ENCODE results near the gene APOB.
A peak's percentile ranks its signal among the peaks of the same experiment; 100 is the strongest.

Gene APOB

GRCh38 chr2:20990442-20991430 is 53.1 kb downstream of the APOB start:
- no peak for DNase-seq (ENCODE audit: low read depth)
- no peak overlapping the region for H3K4me3 ChIP-seq (ENCODE audit: low read depth, low read length)

GRCh38 chr2:20989404-20989803 is 54.5 kb downstream of the APOB start:
- no peak for DNase-seq (ENCODE audit: low read depth)
- H3K4me3 ChIP-seq (ENCODE audit: low read depth, low read length) = no peak overlapping the region

DNA sequence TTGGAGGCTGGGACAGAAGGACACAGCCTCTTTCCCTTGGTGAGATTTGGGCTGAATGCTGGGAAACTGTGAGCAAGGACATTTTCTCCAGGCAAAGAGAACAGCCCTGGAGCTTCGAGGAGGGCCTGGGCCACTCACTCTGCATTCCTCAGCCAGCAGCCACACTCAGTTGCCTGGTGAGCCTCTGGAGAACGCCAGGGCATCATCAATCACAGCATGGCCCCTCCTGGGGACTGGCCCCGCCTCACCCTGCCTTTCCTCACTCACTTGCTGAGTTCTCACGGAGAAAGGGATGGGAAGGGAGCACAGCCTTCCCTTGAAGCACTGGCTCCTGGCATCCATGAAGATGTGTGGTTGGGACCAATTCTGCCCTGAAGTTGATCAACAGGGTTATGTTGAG is 55.0 kb downstream of the APOB start:
- no peak for DNase-seq (ENCODE audit: low read depth)
- no peak overlapping the region for H3K4me3 ChIP-seq (ENCODE audit: low read depth, low read length)

DNA sequence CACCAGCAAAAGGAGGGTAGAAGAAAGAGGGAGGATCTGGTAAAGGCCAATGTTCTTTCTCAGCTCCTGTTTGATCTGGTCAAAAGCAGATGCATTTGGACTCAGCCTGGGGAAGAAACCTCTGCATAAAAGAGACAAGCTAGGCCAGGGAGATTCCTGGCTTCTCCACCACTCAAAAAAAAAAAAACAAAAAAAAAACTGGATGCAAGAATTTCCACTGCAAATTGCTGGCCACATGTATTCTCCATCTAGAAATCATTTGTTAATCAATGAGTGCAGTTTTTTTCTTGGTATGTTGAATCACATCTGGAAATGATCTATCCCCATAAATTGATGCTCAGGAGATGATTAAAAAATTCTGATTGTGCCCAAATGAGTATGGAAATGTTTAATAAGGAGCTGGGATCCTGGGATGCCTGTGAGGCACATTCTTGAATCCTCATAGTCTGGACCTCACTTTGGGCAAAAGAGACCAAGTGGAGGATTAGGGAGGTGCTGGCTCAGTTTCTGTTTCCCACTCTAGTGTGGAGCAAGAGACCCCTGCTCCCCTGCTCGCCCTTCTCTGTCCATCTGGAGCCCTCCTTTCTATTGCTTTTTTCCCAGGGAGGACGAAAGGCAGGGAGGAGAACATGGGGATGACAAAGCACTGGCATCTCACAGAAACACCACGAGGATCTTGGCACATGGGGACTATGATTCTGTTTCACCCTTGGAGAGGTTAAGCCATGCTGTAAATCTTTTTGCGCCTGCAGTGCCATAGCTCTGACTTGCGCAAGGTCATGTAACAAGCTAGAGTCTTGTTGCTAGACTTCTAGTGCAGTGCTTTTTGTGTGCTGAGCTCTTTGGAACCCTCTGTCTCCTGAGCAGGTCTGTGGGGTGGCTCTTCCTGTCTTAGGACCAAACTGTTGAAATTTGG is 57.6 kb downstream of the APOB start:
- H3K4me3 ChIP-seq (ENCODE audit: low read depth, low read length) = no peak overlapping the region
- no peak for DNase-seq (ENCODE audit: low read depth)

DNA sequence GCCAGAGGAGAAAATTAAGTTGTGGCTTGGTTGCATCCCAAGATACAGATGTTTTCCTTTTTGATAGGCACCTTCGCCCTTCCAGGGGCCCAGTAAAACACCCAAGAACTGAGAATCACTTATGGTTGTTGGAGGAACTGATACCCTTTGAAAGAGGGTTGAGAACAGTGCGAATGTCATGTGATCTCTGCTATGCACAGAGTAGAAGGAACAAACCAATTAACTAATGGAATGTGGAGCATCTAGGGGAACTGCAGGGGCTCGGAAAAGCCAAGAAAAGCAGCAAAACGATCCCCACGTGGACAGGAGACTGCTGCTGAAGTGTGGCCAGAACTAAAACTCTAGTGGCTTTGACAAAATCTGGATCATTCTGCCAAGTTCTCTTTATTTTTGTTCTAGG is 58.8 kb downstream of the APOB start:
- no peak for DNase-seq (ENCODE audit: low read depth)

DNA sequence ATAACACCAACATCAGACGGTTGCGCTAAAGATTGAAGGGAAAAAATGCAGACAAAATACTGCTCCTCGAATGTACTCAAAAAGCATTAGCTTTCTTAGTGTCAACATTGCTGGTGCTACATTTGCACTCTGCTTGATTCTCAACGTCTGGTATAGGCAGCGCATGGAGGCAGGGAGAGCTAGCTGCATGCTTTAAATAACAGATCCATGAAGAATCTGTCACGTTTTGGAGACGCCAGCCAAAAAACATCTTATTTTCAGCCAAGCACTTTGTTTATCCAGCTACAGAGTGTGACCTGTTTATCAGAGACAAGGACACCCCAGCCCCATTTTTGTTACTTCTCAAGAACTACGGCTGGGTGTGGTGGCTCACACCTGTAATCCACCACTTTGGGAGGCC is 59.5 kb downstream of the APOB start:
- DNase-seq (ENCODE audit: low read depth) = no peak
- H3K4me3 ChIP-seq (ENCODE audit: low read depth, low read length) = no peak overlapping the region

More for the DNA sequence above, 58.8 kb downstream of the APOB start:
- no peak overlapping the region for H3K4me3 ChIP-seq (ENCODE audit: low read depth, low read length)

DNA sequence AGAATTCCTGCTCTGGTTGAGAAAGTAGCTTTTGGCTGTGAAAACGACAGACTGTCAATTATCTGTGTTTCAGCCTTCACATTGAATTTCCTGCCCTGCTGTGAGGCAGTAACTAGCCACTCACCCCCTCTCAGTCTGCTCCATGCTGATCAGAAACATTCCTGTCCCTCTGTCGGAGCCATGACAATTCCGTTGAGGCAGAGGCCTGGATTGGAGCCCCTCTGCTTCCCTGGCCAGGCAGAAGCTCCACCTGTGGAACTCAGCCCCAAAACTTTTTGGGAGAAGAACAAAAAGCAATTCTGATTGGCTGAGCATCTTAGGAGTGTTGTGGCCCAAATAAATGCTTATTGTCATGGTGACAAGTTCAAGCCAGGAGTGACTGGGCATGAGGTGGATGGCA is 60.0 kb downstream of the APOB start:
- no peak overlapping the region for H3K4me3 ChIP-seq (ENCODE audit: low read depth, low read length)
- DNase-seq (ENCODE audit: low read depth) = no peak

DNA sequence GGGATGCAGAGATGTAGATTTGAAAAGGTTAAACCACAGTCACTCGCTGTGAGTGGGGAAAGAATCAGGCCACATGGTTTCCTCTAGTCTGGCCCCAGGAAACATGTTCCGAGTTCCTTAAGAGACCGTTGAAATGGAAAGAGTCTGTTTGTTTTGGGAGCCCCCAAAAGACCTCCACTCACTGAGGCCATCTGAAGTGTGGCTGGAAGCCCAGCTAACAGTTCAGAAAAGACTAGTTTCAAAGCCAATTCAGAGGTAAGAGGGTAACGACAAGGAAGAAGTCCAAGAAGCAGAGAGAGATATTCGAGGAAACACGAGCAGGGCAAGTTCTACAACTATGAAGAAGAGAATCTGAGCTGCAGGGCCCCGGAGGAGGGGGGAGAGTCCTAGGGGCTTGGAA is 61.0 kb downstream of the APOB start:
- no peak overlapping the region for H3K4me3 ChIP-seq (ENCODE audit: low read depth, low read length)
- no peak for DNase-seq (ENCODE audit: low read depth)

DNA sequence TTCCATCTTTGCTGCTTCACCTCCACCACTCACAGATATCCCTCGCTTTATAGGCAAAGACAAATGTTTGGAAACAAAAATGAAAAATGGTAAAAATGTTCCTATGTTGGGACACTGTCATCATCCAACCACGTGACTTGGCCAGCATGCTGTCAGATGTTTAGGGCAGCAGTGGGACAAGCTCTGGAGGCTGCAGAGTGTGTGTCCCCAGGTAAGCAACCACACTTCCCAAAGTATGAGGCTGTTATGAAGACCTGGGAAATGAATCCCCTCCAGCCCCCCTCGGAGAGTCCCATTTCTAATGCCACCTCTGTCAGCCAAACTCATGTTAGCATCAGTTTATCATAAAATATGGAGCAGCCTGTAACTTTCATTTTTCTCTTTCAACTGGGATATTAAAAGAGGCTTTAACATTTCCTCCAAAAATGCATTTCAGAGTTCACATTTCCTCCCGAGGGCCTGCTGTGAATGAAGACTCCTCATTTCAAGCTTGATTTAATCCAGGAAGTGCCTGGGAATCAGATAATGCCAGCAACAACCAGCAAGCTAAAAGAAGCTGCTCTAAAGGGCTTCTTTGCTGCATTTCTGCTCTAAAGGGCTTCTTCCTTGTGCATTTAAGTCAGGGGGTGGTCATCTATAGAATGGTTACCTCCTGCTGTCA is 66.2 kb downstream of the APOB start:
- no peak overlapping the region for H3K4me3 ChIP-seq (ENCODE audit: low read depth, low read length)
- no peak for DNase-seq (ENCODE audit: low read depth)

DNA sequence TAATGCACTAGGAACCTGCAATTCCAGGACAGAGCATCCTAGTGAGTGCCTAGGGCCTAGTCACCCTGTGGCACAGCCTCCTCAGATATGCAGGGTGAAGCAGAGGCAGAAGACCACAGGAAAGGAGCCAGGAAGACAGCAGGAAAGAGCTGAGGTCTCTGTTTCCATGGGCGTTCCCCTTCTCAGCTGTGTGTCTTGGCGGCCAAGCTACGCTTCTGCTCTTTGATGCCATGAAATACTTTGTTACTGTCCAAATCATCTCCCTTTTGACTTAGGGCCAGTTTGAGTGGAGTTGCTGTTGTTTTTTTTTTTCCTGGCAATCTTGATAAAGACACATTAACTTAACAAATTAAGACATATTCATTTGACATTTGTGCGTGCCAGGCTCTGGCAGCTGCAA is 67.3 kb downstream of the APOB start:
- no peak for DNase-seq (ENCODE audit: low read depth)
- H3K4me3 ChIP-seq (ENCODE audit: low read depth, low read length) = no peak overlapping the region

DNA sequence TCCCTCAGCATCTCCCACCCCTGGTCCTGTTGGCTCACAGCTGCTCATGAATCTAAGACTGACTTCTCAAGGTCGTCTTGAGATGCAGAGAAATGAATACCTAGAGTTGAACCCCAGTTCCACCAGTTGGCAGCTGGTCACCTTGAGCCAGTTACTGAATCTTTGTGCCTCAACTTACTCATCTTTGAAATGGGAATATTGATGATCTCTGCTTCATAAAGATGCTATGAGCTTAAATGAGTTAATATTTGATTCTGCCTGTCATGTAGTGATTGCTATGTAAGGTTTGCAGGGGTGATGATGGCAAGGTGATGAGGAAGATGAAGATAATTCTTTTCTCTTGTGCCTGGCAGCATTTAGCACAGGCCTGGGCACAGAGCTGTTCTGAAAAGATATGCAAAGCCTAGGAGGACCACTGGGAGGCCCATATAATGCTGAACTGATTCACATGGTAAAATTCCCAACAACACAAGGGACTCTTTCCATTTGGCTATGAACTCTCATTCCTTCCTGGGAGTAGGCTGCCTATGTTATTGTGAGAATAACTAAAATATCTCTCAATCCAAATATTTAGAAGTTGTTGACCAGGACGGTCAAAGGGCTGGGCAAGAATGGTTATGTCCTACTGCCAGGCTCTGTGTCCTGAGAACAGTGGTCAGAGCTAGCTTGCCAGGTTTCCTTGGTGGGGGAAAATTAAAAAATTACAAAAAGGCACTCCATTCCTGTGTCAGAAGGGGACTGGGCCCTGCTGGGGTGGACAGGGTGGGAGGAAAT is 70.9 kb downstream of the APOB start:
- no peak for DNase-seq (ENCODE audit: low read depth)
- H3K4me3 ChIP-seq (ENCODE audit: low read depth, low read length) = no peak overlapping the region

DNA sequence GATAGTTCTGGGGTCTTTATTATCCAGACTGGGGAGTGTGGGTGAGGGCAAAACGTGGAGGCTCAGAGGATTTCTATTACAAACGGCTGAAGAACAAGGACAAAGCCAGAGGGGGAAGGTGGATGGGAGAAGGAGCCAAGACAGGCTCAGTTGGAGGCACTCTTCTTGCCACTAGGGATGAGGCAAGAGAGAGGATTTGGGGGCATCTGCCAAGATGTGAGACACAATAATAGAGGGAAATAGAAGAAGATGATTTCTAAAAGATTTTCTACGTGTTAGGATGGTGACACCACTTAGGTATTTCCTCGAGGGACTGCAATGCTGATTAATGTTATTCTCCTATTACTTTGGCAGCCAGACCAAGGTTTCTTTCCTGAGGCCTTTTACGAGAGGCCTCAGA is 71.8 kb downstream of the APOB start:
- DNase-seq (ENCODE audit: low read depth) = no peak
- H3K4me3 ChIP-seq (ENCODE audit: low read depth, low read length) = no peak overlapping the region

- H3K4me3 ChIP-seq (ENCODE audit: low read depth, low read length) = no peak overlapping the region
Observed at GRCh38 chr2:20970068-20970467, 73.8 kb downstream of the APOB start.

GRCh38 chr2:20966061-20966595 is 77.7 kb downstream of the APOB start:
- no peak for DNase-seq (ENCODE audit: low read depth)
- no peak overlapping the region for H3K4me3 ChIP-seq (ENCODE audit: low read depth, low read length)

More at GRCh38 chr2:20970068-20970467, 73.8 kb downstream of the APOB start:
- DNase-seq (ENCODE audit: low read depth) = no peak

DNA sequence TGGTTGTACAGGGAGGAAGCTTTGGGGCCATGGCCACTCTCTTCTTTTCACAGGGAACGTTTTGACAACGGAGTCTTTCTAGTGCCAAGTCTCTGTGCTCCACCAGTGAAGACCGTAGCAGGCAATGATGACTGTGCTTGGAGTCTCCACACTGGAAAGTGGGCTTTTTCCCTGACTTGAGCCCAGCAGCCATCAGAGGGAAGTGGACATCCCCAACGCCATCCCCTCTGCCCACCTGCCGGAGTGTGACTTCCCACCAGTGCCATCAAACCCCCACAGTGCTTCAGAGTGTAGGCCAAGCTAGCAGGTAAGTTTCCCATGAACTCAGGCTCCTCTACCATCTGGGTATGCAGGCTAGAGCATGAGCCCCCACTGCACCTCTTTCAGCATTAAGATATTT is 78.7 kb downstream of the APOB start:
- no peak for DNase-seq (ENCODE audit: low read depth)
- H3K4me3 ChIP-seq (ENCODE audit: low read depth, low read length) = no peak overlapping the region

DNA sequence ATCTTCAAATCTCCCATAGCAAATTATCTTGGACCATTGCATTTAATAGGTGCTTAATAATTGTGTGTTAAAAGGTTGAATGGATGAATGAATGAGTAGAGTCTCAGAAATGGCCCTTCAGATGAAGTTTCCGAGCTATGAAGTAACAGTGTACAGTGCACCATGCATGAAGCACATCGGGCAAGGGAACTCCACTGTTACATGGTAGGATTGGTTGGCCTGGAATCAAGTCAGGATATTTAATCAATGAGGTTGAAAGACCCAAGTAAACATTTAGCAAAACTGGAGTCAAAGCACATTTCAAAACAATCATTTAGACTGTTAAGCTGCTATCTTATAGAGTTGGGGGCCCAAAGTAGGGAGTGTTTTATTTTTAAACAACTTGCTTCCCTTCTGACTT is 80.0 kb downstream of the APOB start:
- H3K4me3 ChIP-seq (ENCODE audit: low read depth, low read length) = no peak overlapping the region
- no peak for DNase-seq (ENCODE audit: low read depth)

DNA sequence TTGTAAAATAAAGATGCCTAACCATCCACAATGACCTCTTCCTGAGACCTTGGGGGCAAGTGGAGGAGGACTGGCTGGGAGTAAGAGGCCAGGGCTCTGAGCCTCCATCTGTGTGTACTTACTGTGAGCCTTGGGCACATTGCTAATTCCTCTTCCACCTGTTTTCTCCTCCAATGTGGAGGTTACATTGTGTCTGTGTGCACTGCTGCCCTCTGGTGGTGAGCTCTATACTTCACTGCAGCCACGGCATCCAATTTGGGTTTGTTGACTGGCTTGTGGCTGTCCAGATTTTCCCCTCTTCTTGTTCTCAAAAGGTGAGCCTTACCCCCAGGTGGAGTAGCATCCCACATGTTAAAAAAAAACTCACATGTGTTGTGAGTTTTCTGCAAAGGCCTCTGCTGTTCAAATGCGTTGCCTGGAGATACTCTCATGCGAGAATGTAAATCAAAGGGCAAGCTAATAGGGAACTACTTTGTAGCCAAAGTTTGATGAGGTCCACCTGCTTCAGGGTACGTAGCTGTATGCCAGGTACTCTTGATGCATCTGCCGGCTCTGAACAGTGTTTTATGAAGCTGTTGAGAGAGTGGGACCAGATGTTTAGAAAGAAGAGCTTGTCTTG is 80.8 kb downstream of the APOB start:
- peak; percentile 0 for DNase-seq (ENCODE audit: low read depth)

DNA sequence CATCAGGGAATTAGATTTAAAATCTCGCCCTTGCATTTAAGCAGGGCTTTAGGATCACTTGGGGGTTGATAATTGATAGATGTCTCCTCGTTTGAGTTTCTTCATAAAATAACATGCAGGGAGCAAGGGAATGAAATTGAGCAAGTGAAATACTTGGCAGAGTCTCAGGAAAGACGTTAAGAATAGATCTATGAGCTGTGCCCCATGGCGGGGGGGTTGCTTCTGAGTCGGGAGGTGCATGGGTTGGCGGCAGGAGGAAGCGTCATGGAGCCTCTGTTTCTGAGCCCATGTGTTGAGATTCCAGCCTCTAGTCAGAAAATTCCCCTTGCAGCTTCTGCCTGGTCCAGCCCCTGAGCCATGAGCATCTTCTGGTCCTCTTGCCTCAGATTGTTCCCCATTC is 82.0 kb downstream of the APOB start:
- H3K4me3 ChIP-seq (ENCODE audit: low read depth, low read length) = no peak overlapping the region
- DNase-seq (ENCODE audit: low read depth) = no peak

More for the DNA sequence above, 80.8 kb downstream of the APOB start:
- H3K4me3 ChIP-seq (ENCODE audit: low read depth, low read length) = no peak overlapping the region
